Loucy (cell line): Measurements from ENCODE around the gene ZCCHC24.

ENCODE experiments used
- EZH2phosphoT487 ChIP-seq: fragments of 200-600 bp; IDR thresholded peaks from 2 replicates; pipeline ENCODE4 v1.6.1; 2018; ENCODE audit warnings: antibody characterized with exemption, mild to moderate bottlenecking, moderate library complexity, borderline replicate concordance
- TF ChIP-seq, protein P1 (sequence below): fragments of 200-600 bp; sonication (generic); conservative IDR thresholded peaks from 2 replicates; pipeline ENCODE4 v1.5.1; 2014; ENCODE audit warnings: mild to moderate bottlenecking, antibody characterized with exemption, low read length

DNA sequence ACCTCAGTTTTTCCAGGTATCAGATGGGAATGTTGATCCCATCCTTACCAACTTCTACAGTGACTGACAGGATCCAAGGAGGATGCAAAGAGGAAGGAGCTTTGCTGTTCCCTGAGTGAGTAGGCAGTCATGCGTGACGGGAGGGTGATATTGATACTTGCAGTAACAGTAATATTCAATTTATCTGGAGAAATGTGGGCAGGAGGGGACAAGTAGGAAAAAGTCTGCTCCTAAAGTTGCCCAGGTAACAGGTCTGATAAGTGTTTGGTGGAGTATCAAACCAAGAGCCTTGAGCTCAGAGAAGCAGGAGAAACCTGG is 3.3 kb upstream of the ZCCHC24 start:
- no peak for TF ChIP-seq EZH2phosphoT487
- TF ChIP-seq, protein P1, sequence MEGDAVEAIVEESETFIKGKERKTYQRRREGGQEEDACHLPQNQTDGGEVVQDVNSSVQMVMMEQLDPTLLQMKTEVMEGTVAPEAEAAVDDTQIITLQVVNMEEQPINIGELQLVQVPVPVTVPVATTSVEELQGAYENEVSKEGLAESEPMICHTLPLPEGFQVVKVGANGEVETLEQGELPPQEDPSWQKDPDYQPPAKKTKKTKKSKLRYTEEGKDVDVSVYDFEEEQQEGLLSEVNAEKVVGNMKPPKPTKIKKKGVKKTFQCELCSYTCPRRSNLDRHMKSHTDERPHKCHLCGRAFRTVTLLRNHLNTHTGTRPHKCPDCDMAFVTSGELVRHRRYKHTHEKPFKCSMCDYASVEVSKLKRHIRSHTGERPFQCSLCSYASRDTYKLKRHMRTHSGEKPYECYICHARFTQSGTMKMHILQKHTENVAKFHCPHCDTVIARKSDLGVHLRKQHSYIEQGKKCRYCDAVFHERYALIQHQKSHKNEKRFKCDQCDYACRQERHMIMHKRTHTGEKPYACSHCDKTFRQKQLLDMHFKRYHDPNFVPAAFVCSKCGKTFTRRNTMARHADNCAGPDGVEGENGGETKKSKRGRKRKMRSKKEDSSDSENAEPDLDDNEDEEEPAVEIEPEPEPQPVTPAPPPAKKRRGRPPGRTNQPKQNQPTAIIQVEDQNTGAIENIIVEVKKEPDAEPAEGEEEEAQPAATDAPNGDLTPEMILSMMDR = no peak
